ENCODE results near the gene ADCY1.

Gene ADCY1

GRCh38 chr7:45601816-45602540 lies 27.8 kb downstream of the ADCY1 start:
- DNase-seq (ENCODE audit: extremely low read depth, low read depth) = no peak
- TF ChIP-seq CTCF (IDR thresholded peaks at IDR 0.05; ENCODE audit: low read depth, low read length) = no peak

GRCh38 chr7:45606050-45606449 lies 31.9 kb downstream of the ADCY1 start:
- no peak for DNase-seq (ENCODE audit: extremely low read depth, low read depth)
- TF ChIP-seq CTCF (IDR thresholded peaks at IDR 0.05; ENCODE audit: low read depth, low read length) = no peak

- no peak for DNase-seq (ENCODE audit: extremely low read depth, low read depth)
- TF ChIP-seq CTCF (IDR thresholded peaks at IDR 0.05; ENCODE audit: low read depth, low read length) = no peak
Measured at GRCh38 chr7:45606931-45607330, 32.8 kb downstream of the ADCY1 start.

DNA sequence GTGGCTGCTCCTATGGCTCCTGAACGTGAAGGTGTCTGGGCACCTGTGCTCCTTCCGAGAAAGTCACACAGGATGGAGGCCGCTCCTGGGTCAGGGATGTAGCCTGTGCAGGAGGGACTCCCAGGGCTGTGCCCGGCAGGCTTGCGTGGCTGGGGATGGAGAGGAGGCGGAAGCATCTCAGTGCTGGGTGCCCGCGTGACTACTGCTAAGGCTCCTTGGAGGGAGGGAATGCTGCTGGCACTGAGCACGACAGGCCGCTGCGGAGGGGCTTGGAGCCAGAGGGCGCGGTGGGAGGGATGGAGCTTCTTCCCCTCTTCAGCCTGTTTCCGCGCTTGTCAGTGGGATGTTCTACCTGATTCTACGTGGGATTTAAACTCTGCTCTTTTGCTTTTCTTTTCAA lies 35.0 kb downstream of the ADCY1 start:
- no peak for TF ChIP-seq CTCF (IDR thresholded peaks at IDR 0.05; ENCODE audit: low read depth, low read length)
- no peak for DNase-seq (ENCODE audit: extremely low read depth, low read depth)

DNA sequence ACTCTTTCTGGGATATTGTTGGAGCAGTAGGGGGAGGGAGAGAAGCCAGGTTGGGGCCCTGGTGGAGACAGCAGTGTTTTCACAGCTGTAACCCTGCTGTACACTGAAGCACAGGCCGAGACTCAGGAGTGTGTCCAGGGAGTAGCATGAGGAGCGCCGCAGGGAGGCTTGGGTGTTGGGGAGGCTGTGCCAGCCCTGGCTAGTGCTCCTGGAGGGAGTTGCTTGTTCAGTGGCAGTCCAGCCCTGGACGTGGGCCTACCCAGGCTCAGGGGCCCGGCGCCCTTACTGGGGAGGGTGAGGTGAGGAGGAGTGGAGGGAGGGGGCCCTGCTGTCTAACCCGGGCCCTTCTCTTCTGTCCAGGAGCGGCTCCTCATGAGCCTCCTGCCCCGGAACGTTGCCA lies 35.9 kb downstream of the ADCY1 start:
- no peak for DNase-seq (ENCODE audit: extremely low read depth, low read depth)
- no peak for TF ChIP-seq CTCF (IDR thresholded peaks at IDR 0.05; ENCODE audit: low read depth, low read length)

DNA sequence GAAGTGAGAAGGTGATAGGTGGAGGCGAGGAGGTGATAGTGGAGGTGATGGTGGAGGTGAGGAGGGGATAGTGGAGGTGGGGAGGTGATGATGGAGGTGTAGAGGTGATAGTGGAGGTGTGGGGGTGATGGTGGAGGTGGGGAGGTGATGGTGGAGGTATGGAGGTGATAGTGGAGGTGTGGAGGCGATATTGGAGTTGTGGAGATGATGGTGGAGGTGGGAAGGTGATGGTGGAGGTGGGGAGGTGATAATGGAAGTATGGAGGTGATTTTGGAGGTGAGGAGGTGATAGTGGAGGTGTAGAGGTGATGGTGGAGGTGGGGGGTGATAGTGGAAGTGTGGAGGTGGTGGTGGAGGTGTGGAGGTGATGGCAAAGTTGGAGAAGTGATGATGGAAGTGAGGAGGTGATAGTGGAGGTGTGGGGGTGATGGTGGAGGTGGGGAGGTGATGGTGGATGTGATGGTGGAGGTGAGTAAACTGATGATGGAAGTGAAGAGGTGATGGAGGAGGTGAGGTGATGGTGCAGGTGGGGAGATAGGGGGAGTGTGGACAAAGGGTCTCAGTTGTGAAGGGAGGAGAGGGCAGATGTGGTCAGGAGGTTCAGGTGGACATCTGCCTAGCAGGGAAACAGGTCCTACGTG lies 36.6 kb downstream of the ADCY1 start:
- DNase-seq (ENCODE audit: extremely low read depth, low read depth) = no peak
- no peak for TF ChIP-seq CTCF (IDR thresholded peaks at IDR 0.05; ENCODE audit: low read depth, low read length)

DNA sequence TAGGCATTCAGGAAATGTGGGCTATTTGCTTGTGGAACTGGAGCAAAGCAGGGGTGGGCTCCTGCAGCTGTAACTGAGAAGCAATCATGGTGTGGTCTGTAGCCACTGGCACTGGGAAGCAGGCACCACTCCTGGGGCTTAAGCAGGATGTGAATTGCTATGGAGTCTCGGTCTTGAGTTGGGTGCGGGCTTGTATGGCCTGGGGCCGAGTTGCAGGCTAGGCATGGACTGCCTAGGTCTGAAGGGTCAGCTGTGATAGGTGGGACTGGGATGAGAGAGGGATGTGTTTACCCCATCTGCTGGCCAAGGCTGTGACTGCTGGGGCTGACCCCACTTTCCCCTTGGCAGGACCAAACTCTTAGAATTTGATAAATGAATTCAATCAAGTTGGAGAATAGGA lies 43.0 kb downstream of the ADCY1 start:
- DNase-seq (ENCODE audit: extremely low read depth, low read depth) = no peak
- no peak for TF ChIP-seq CTCF (IDR thresholded peaks at IDR 0.05; ENCODE audit: low read depth, low read length)

Data from AG09319 (cell line).